Measurements from ENCODE around the gene OR13A1. TPM values are rescaled to one million over a fixed set of nuclear protein-coding genes. Genes with fewer than 3 reads are reported as not detected.

The OR13A1 gene
- total RNA-seq, 1 experiment from 2014 or later: not detected

GRCh38 chr10:45319702-45320101 is 4.3 kb upstream of the OR13A1 start:
- H3K4me3 ChIP-seq: no peak overlapping the region
- H3K27ac ChIP-seq: no peak overlapping the region
- no peaks in the 10 kb centered on the region for H3F3A ChIP-seq (ENCODE audit: insufficient read depth, low read depth)
- no peaks in the 10 kb centered on the region for H3K9me2 ChIP-seq (ENCODE audit: insufficient read depth)
- H2AFZ ChIP-seq: no peak overlapping the region
- no peak overlapping the region for H3K4me2 ChIP-seq
- ChIA-PET POLR2A (ENCODE audit: unreplicated experiment) (no interaction called here), CTCF (no interaction called here)
- no peaks in the 10 kb centered on the region for H3K79me2 ChIP-seq (ENCODE audit: low read depth)
- DNase-seq: no peak
- H3K4me1 ChIP-seq (replicated peaks; ENCODE audit: insufficient read depth): no peaks in the 10 kb centered on the region
- no peaks in the 10 kb centered on the region; the same call in 1 of the 2 replicates for H3K36me3 ChIP-seq (ENCODE audit: low read depth)
- BruUV-seq (replicated peaks): no TSS peak
- H3K27me3 ChIP-seq (ENCODE audit: insufficient read depth, low read depth): no peaks in the 10 kb centered on the region
- H4K20me1 ChIP-seq (ENCODE audit: insufficient read depth): no peaks in the 10 kb centered on the region
- TF ChIP-seq CTCF (conservative IDR thresholded peaks at IDR 0.05) (no peak), EZH2 (IDR thresholded peaks at IDR 0.05; ENCODE audit: low read depth) (no peak)
- intact Hi-C loops (cut with micrococcal nuclease; ENCODE audit: unreplicated experiment): loop anchor here (10.0 kb wide), 1 partner anchor 355 kb away; the partner anchor contains the start of gene ZFAND4
- no peaks in the 10 kb centered on the region for H3K9me3 ChIP-seq (ENCODE audit: insufficient read depth, low read depth)

DNA sequence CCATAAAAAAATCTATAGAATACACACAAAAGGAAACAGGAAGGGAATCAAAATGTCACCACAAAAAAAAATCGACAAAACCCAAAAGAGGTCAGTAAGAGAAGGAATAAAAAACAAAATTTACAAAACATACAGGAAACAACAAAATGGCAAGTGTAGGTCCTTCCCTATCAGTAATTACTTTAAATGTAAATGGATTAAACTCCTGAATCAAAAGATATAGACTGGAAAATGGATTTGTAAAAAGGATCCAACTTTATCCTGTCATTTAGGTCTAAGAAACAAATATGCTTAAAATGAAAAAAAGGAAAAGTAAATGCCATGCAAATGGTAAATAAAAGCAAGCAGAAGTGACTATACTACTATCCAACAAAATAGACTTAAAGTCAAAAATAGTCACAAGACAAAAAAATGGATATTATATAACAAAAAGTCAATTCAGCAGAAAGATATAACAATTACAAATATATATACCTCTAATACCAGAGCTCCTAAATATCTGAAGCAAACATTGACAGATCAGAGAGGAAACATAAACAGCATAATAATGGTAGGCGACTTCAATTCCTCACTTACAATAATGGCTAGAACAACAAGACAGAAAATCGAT is 2.0 kb downstream of the OR13A1 start:
- Histone ChIP-seq H3K9me2 (ENCODE audit: insufficient read depth) (no peaks in the 10 kb centered on the region), H3K27ac (no peak overlapping the region), H3K79me2 (ENCODE audit: low read depth) (no peaks in the 10 kb centered on the region), H3K36me3 (ENCODE audit: low read depth) (no peaks in the 10 kb centered on the region), H3K27me3 (ENCODE audit: insufficient read depth, low read depth) (no peaks in the 10 kb centered on the region), H4K20me1 (ENCODE audit: insufficient read depth) (no peaks in the 10 kb centered on the region), H3K9me3 (ENCODE audit: insufficient read depth, low read depth) (no peaks in the 10 kb centered on the region; the same call in 1 of the 2 replicates), H3K4me3 (no peak overlapping the region), H3K4me1 (replicated peaks; ENCODE audit: insufficient read depth) (no peaks in the 10 kb centered on the region), H3K4me2 (no peak overlapping the region), H2AFZ (no peak overlapping the region), H3F3A (ENCODE audit: insufficient read depth, low read depth) (no peaks in the 10 kb centered on the region)
- ChIA-PET POLR2A (ENCODE audit: unreplicated experiment) (interaction anchor here (0.6 kb wide), 1 partner anchor 61 kb away, joined by 4 read pairs; no protein-coding TSS in a partner anchor), CTCF (interaction anchor here (0.7 kb wide), 1 partner anchor 174 kb away, joined by 4 read pairs; no protein-coding TSS in a partner anchor)
- TF ChIP-seq EZH2 (IDR thresholded peaks at IDR 0.05; ENCODE audit: low read depth) (no peak), CTCF (conservative IDR thresholded peaks at IDR 0.05) (no peak)
- BruUV-seq (replicated peaks): no TSS peak
- DNase-seq: no peak
- intact Hi-C loops (cut with micrococcal nuclease; ENCODE audit: unreplicated experiment): loop anchor here (10.0 kb wide), 1 partner anchor 361 kb away; the partner anchor contains the start of gene ZFAND4

GRCh38 chr10:45308707-45309106 is 6.7 kb downstream of the OR13A1 start:
- ChIA-PET CTCF (no interaction called here), POLR2A (ENCODE audit: unreplicated experiment) (interaction anchor here (1.0 kb wide), 1 partner anchor 67 kb away, joined by 4 read pairs; no protein-coding TSS in a partner anchor)
- Histone ChIP-seq H3K27ac (no peak overlapping the region), H3K27me3 (ENCODE audit: insufficient read depth, low read depth) (0 out of 2 replicates have a peak, but pooled peaks cover under 1% of the 10 kb centered on the region), H4K20me1 (ENCODE audit: insufficient read depth) (no peaks in the 10 kb centered on the region), H3K4me1 (replicated peaks; ENCODE audit: insufficient read depth) (no peaks in the 10 kb centered on the region), H2AFZ (no peak overlapping the region), H3K4me3 (no peak overlapping the region), H3K79me2 (ENCODE audit: low read depth) (no peaks in the 10 kb centered on the region), H3K9me3 (ENCODE audit: insufficient read depth, low read depth) (no peaks in the 10 kb centered on the region; the same call in 1 of the 2 replicates), H3K9me2 (ENCODE audit: insufficient read depth) (no peaks in the 10 kb centered on the region), H3K4me2 (no peak overlapping the region), H3F3A (ENCODE audit: insufficient read depth, low read depth) (peaks cover 5% of the 10 kb centered on the region; the same call in 1 of the 2 replicates), H3K36me3 (ENCODE audit: low read depth) (no peaks in the 10 kb centered on the region)
- peak; percentile 52 for TF ChIP-seq CTCF (conservative IDR thresholded peaks at IDR 0.05)
- no peak for TF ChIP-seq EZH2 (IDR thresholded peaks at IDR 0.05; ENCODE audit: low read depth)
- intact Hi-C loops (cut with micrococcal nuclease; ENCODE audit: unreplicated experiment): loop anchor here (2.0 to 10.0 kb wide), 3 partner anchors 66 to 506 kb away; partner anchors contain the start of gene ALOX5
- DNase-seq: no peak
- BruUV-seq (replicated peaks): no TSS peak

Measured in PC-9 (cell line).